ENCODE data around the gene FAM43B. TPM values are rescaled to one million over a fixed set of nuclear protein-coding genes. Genes with fewer than 3 reads are reported as not detected.

FAM43B gene
- polyA plus RNA-seq, 3 donors: 0.28 to 1.5 (median 0.80) TPM

- H3K27ac ChIP-seq (ENCODE audit: low read depth, low read length): no peak overlapping the region
- WGBS, 3 donors: 41 to 59% (median 50%) methylated on average over 2 of the region's 2 CpGs
These were observed 32.5 kb downstream of the FAM43B start for GRCh38 chr1:20584890-20585289.

GRCh38 chr1:20586953-20587660 lies 34.7 kb downstream of the FAM43B start:
- H3K27ac ChIP-seq (ENCODE audit: low read depth, low read length): no peak overlapping the region
- WGBS, 3 donors: 65 to 74% (median 68%) methylated on average over 9 to 10 of the region's 10 CpGs

GRCh38 chr1:20587661-20588053 lies 35.3 kb downstream of the FAM43B start:
- WGBS, 3 donors: 45 to 58% (median 51%) methylated on average over 2 of the region's 2 CpGs

GRCh38 chr1:20588634-20589225 lies 36.4 kb downstream of the FAM43B start, which contains the start of gene CDA:
Gene CDA (plus strand): TSS chr1:20589097. CDS start chr1:20589130, 33 bp downstream.
- WGBS, 3 donors: 19 to 28% (median 23%) methylated on average over 11 of the region's 11 CpGs
- peak within 1 kb of the TSS; percentile 48 for H3K27ac ChIP-seq (ENCODE audit: low read depth, low read length)

More at GRCh38 chr1:20587661-20588053, 35.3 kb downstream of the FAM43B start:
- H3K27ac ChIP-seq (ENCODE audit: low read depth, low read length): no peak overlapping the region

GRCh38 chr1:20589331-20590278 lies 37.2 kb downstream of the FAM43B start:
- H3K27ac ChIP-seq (ENCODE audit: low read depth, low read length): peak overlapping the region; percentile 48
- 4 to 13% (median 5%) methylated on average over 24 of the region's 24 CpGs for WGBS, 3 donors

- peak overlapping the region; percentile 48 for H3K27ac ChIP-seq (ENCODE audit: low read depth, low read length)
- WGBS, 3 donors: 25 to 28% (median 26%) methylated on average over 7 of the region's 7 CpGs
These were observed 38.0 kb downstream of the FAM43B start for GRCh38 chr1:20590306-20590777.

DNA sequence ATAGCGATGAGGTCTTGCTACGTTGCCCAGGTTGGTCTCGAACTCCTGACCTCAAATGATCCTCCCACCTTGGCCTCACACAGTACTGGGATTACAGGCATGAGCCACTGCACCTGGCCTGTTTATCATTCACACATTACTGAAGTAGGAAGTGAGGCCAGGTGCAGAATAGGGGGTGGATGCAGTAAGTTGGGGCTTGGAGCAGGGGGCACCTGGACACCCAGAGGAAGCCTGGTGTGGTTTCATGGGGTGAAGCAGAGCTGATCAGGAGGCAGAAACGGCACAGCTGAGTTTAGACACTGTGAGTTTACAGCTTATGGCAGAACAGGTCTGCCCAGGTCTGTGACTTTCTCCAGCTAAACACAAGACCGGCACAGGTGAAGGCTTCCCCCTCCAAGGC lies 41.4 kb downstream of the FAM43B start:
- WGBS, 3 donors: 74 to 86% (median 84%) methylated on average over 5 of the region's 5 CpGs
- H3K27ac ChIP-seq (ENCODE audit: low read depth, low read length): no peak overlapping the region

- no peak overlapping the region for H3K27ac ChIP-seq (ENCODE audit: low read depth, low read length)
- 83 to 93% (median 90%) methylated on average over 14 of the region's 14 CpGs for WGBS, 3 donors
These were observed 42.4 kb downstream of the FAM43B start for GRCh38 chr1:20594746-20595145.

GRCh38 chr1:20596106-20596505 lies 43.7 kb downstream of the FAM43B start:
- 46 to 68% (median 64%) methylated on average over 6 of the region's 6 CpGs for WGBS, 3 donors

GRCh38 chr1:20597650-20598049 lies 45.3 kb downstream of the FAM43B start:
- 47 to 72% (median 49%) methylated on average over 3 of the region's 3 CpGs for WGBS, 3 donors
- no peak overlapping the region for H3K27ac ChIP-seq (ENCODE audit: low read depth, low read length)

More at GRCh38 chr1:20596106-20596505, 43.7 kb downstream of the FAM43B start:
- no peak overlapping the region for H3K27ac ChIP-seq (ENCODE audit: low read depth, low read length)

DNA sequence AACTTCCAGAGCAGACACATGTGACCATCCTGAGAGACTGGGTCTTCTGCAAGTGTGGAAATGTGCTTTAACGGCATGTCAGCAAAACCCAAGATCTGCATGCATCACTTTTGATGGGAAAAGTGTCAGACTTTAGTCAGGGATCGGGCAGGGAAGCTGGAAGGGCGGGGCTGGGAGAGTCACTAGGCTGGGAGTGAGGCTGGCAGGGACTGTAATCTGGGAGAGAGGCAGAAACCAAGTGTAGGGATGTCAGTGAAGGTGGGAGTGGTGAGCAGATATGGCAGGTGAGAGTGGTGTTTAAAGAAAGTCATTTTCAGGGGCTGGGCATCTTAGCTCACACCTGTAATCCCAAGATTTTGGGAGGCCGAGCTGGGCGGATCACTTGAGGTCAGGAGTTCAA lies 47.8 kb downstream of the FAM43B start:
- no peak overlapping the region for H3K27ac ChIP-seq (ENCODE audit: low read depth, low read length)
- WGBS, 3 donors: 74 to 87% (median 83%) methylated on average over 5 of the region's 5 CpGs

- WGBS, 3 donors: 41 to 73% (median 63%) methylated on average over 5 of the region's 5 CpGs
- H3K27ac ChIP-seq (ENCODE audit: low read depth, low read length): no peak overlapping the region
These were observed 48.9 kb downstream of the FAM43B start for GRCh38 chr1:20601129-20601825.

GRCh38 chr1:20602851-20603450 lies 50.6 kb downstream of the FAM43B start:
- WGBS, 3 donors: 71 to 82% (median 80%) methylated on average over 4 of the region's 4 CpGs

GRCh38 chr1:20603504-20604464 lies 51.4 kb downstream of the FAM43B start:
- WGBS, 3 donors: 65 to 82% (median 73%) methylated on average over 9 of the region's 9 CpGs

More at GRCh38 chr1:20602851-20603450, 50.6 kb downstream of the FAM43B start:
- H3K27ac ChIP-seq (ENCODE audit: low read depth, low read length): no peak overlapping the region

More at GRCh38 chr1:20603504-20604464, 51.4 kb downstream of the FAM43B start:
- no peak overlapping the region for H3K27ac ChIP-seq (ENCODE audit: low read depth, low read length)

Measured in adipose tissue (tissue), 3 donors.